HFF-Myc (cell line): ENCODE measurements around the gene WEE1.
"Not testable (repeated sequence)": the region's sequence is repeated elsewhere in the genome, so short reads cannot be mapped to it uniquely, and the experiment has no call there.

ENCODE experiments used
- DNase-seq: peaks from one replicate; pipeline ENCODE4 v3.0.0-alpha.2; 2011; ENCODE audit warnings: low read depth; ENCODE audit errors: extremely low read depth
- H3K4me3 ChIP-seq: replicated peaks from 2 replicates; pipeline ENCODE4 v1.5.1; 2011; ENCODE audit warnings: low read depth, mild to moderate bottlenecking, control low read depth, low read length
- TF ChIP-seq, protein P1 (sequence below): IDR thresholded peaks from 2 replicates; pipeline ENCODE4 v1.5.1; 2012; ENCODE audit warnings: mild to moderate bottlenecking, low read depth, low read length, control low read depth; ENCODE audit errors: missing control alignments

WEE1 gene

DNA sequence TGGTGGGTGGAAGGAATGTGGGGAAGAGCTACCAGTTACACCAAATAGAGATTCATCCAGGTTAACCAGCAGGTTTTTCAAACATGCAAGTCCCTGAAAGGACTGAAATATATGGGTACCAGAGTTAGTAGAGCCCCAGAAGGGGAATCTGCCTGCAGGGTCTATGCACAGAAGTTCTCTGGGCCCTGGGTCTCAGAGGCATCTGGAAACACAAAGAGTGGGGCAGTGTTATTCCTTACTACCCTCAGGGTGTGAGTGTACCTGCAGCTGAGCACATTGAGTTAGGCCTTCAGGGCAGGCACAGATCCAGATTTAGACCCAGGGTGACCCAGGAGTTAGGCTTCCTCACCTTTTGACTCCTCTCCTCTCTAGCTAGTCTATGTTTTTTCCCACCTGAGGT lies 46.5 kb downstream of the WEE1 start:
- no peak overlapping the region for H3K4me3 ChIP-seq
- DNase-seq, result no peak
- TF ChIP-seq, protein P1, sequence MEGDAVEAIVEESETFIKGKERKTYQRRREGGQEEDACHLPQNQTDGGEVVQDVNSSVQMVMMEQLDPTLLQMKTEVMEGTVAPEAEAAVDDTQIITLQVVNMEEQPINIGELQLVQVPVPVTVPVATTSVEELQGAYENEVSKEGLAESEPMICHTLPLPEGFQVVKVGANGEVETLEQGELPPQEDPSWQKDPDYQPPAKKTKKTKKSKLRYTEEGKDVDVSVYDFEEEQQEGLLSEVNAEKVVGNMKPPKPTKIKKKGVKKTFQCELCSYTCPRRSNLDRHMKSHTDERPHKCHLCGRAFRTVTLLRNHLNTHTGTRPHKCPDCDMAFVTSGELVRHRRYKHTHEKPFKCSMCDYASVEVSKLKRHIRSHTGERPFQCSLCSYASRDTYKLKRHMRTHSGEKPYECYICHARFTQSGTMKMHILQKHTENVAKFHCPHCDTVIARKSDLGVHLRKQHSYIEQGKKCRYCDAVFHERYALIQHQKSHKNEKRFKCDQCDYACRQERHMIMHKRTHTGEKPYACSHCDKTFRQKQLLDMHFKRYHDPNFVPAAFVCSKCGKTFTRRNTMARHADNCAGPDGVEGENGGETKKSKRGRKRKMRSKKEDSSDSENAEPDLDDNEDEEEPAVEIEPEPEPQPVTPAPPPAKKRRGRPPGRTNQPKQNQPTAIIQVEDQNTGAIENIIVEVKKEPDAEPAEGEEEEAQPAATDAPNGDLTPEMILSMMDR, result no peak

DNA sequence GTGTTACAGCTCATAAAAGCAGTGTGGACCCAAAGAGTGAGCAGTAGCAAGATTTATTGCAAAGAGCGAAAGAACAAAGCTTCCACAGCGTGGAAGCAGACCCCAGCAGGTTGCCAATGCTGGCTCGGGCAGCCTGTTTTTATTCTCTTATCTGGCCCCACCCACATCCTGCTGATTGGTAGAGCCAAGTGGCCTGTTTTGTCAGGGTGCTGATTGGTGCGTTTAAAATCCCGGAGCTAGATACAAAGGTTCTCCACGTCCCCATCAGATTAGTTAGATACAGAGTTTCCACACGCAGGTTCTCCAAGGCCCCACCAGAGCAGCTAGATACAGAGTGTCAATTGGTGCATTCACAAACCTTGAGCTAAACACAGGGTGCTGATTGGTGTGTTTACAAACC lies 48.9 kb downstream of the WEE1 start:
- H3K4me3 ChIP-seq, DNase-seq: not testable (repeated sequence)

DNA sequence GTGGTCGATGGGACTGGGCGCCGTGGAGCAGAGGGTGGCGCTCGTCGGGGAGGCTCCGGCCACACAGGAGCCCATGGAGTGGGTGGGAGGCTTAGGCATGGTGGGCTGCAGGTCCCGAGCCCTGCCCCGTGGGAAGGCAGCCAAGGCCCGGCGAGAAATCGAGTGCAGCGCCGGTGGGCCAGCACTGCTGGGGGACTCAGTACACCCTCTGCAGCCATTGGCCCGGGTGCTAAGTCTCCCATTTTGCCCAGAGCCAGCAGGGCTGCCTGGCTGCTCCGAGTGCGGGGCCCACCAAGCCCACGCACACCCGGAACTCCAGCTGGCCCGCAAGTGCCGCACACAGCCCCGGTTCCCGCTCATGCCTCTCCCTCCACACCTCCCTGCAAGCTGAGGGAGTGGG lies 49.6 kb downstream of the WEE1 start:
- H3K4me3 ChIP-seq, DNase-seq: not testable (repeated sequence)

DNA sequence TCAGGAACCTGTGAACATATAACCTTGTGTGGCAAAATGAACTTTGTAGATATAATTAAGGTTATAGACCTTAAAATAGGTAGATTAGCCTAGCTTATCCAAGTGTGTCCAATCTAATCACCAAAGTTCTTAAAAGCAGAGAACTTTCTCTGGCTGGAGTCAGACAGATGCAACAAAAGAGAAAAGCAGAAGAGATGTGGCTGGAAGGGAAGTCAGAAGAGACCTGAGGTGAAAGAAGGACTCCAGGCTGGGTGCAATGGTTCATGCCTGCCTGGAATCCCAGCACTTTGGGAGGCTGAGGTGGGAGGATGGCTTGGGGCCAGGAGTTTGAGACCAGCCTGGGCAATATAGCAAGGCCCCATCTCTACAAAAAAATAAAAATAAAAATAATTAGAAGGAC lies 51.0 kb downstream of the WEE1 start:
- TF ChIP-seq, protein P1, result no peak
- no peak for DNase-seq
- no peak overlapping the region for H3K4me3 ChIP-seq

DNA sequence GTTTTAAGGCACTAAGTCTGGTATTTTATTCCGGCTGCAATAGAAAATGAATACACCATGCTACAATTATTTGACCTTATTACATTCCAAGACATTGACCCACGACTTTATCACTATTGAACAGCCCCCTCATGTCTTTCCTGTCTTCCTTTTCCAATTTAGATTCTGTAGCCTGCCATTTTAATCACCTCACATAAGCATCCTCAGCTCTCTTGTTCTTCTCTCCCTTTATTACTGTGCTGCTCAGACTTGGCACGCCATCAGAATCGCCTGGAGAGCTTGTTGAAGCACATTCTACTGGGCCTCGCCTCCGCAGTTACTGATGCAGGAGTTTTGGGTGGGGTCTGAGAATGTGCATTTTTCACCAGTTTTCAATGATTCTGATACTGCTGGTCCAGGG lies 51.7 kb downstream of the WEE1 start:
- no peak for DNase-seq
- H3K4me3 ChIP-seq, result no peak overlapping the region
- TF ChIP-seq, protein P1, result no peak

DNA sequence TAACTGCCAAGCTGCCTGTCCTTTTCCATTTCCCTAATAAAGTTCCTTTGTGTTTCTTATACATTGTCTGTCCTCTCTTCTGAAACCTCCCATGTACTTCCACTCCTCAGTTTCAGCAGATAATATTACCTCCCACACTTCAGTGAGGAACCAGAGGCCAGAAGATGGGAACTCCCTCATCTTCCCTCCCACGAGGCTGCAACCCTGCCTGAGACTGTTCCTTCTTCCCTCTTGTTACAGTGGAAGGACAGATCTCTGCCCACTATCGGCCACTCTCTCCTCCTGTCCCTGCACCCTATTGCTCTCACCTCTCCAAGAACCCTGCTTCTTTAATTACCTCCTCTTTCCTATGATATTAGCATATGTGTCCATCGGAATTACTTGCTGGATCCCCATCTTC lies 52.3 kb downstream of the WEE1 start:
- TF ChIP-seq, protein P1, result no peak
- H3K4me3 ChIP-seq, result no peak overlapping the region
- no peak for DNase-seq

DNA sequence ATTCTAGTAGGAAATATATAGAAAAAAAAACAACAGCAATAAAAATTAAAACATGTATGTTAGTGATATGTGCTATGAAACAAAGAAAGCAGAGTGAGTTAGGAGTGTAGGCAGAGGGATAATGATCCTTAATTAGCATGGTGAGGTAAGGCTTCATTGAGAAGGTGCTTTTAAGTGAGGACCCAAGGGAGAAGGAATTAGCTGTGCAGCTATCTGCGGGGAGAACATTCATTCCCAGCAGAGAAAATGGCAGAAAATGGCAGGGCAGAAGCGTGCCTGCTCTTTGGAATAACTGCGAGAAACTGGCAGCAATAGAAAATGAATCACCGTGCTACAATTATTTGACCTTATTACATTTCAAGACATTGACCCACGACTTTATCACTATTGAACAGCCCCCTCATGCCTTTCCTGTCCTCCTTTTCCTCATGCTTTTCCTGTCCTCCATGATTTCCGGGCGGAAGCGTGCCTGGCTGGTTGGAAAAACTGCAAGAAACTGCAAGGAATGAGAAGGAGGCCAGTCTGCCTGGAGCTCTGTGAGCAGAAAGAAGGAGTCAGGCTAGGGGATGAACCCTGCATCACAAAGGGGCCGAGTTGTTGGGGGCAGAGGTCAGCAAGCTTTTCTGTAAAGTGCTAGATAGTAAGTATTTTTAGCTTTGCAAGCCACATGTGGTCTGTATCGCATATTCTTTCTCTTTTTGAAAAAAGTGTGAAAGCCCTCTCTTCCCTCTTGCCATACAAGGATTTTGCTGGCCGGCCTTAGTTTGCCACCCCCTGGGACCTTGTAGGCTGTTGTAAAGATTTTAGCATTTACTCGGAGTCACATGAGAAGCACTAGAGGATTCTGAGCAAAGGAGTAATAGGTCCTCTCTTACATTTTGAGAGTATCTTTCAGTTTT lies 53.3 kb downstream of the WEE1 start:
- no peak for DNase-seq
- H3K4me3 ChIP-seq, result no peak overlapping the region
- TF ChIP-seq, protein P1, result no peak

DNA sequence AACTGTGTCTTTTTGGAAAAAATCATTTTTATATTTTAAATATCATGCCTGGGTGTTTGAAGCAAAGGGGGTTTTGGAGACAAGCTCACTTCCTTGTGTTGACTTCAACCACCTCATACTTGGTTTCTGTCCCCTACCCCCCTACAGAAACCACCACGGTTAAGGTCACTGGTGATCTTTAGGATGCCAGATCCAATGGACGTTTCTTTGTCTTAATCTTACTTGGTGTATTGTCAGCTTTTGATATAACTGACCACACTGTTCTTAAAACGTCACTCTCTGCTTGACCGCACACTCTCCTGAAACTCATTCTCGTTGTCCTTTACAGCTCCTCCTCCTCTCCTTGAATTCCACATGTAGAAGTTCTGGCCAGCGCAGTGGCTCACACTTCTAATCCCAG lies 55.6 kb downstream of the WEE1 start:
- TF ChIP-seq, protein P1, result no peak
- H3K4me3 ChIP-seq, result no peak overlapping the region
- no peak for DNase-seq
